Measurements from ENCODE around the gene ZNF74.

Gene ZNF74

DNA sequence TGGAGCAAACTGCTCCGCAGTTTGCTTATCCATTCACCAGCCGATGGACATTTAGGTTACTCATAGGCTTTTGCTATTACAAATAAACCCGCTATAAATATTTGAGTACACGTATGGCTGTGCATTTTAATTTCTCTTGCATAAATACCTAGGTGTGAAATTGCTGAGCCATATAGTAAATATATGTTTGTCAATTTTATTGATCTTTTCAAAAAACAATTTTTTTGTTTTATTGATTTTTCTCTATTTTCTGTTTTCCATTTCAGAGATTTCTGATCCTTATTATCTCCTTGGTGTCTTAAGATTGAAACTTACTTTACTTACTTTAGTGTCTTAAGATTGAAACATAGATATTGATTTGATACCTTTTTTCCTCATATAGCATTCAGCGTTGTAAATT, 4.5 kb downstream of the ZNF74 start:
- H3K9me3 ChIP-seq (ENCODE audit: low read length), result no peaks in the 10 kb centered on the region
- H3K4me3 ChIP-seq (ENCODE audit: low read length), result no peak overlapping the region
- peaks cover 24% of the 10 kb centered on the region for H3K4me1 ChIP-seq (ENCODE audit: insufficient read depth, low read length)
- H3K36me3 ChIP-seq (ENCODE audit: insufficient read depth, low read length), result peaks cover 39% of the 10 kb centered on the region
- H3K27me3 ChIP-seq (ENCODE audit: insufficient read depth, low read length), result no peaks in the 10 kb centered on the region
- no peak overlapping the region for H2AFZ ChIP-seq (ENCODE audit: low read depth, low read length)

DNA sequence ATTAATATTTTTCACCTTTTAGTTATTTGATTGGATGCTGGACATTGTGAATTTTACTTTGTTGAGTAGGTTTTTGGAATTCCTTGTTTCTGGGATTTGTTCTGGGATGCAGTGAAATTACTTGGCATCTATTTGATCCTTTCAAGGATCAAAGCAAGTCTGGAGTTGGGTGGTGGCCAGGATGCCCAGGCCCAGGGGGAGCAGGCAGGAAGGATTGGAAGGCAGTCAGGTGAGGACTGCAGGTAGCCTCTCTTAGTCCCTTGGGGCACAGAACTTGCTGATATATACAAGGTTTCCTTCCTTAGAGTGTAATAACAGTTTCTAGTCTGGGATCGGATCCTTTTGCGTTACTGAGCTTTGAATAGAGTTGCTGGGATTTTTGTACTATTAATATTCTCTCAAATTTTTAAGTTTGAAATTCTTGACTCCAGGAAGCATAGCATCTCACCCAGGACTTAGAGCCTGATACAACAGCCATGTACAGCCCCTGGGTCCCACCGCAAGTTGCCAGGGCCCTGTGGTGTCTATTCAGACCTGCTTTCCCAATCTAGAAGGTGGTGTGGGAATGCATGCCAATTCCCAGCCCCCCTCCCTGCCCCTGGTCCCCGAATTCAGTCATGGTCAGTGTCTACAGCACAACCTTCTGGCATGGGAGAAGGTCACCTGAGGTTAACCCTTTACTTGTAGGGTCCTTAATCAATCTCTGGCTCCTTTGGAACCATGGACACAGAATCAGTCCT, 6.1 kb downstream of the ZNF74 start:
- no peak overlapping the region for H3K4me3 ChIP-seq (ENCODE audit: low read length)
- H3K9me3 ChIP-seq (ENCODE audit: low read length), result no peaks in the 10 kb centered on the region
- H2AFZ ChIP-seq (ENCODE audit: low read depth, low read length), result no peak overlapping the region
- H3K27me3 ChIP-seq (ENCODE audit: insufficient read depth, low read length), result no peaks in the 10 kb centered on the region
- H3K4me1 ChIP-seq (ENCODE audit: insufficient read depth, low read length), result peaks cover 17% of the 10 kb centered on the region
- peaks cover 55% of the 10 kb centered on the region for H3K36me3 ChIP-seq (ENCODE audit: insufficient read depth, low read length)

- peaks cover 10% of the 10 kb centered on the region for H3K4me1 ChIP-seq (ENCODE audit: insufficient read depth, low read length)
- H3K27me3 ChIP-seq (ENCODE audit: insufficient read depth, low read length), result no peaks in the 10 kb centered on the region
- H3K9me3 ChIP-seq (ENCODE audit: low read length), result no peaks in the 10 kb centered on the region
- peaks cover 58% of the 10 kb centered on the region for H3K36me3 ChIP-seq (ENCODE audit: insufficient read depth, low read length)
- no peak overlapping the region for H3K4me3 ChIP-seq (ENCODE audit: low read length)
- H2AFZ ChIP-seq (ENCODE audit: low read depth, low read length), result no peak overlapping the region
These were observed 6.8 kb downstream of the ZNF74 start for GRCh38 chr22:20400606-20401375.

GRCh38 chr22:20401376-20402014, 7.5 kb downstream of the ZNF74 start:
- no peak overlapping the region for H2AFZ ChIP-seq (ENCODE audit: low read depth, low read length)
- H3K4me3 ChIP-seq (ENCODE audit: low read length), result no peak overlapping the region
- no peaks in the 10 kb centered on the region for H3K27me3 ChIP-seq (ENCODE audit: insufficient read depth, low read length)
- peaks cover 65% of the 10 kb centered on the region for H3K36me3 ChIP-seq (ENCODE audit: insufficient read depth, low read length)
- peaks cover 3% of the 10 kb centered on the region for H3K4me1 ChIP-seq (ENCODE audit: insufficient read depth, low read length)
- no peaks in the 10 kb centered on the region for H3K9me3 ChIP-seq (ENCODE audit: low read length)

DNA sequence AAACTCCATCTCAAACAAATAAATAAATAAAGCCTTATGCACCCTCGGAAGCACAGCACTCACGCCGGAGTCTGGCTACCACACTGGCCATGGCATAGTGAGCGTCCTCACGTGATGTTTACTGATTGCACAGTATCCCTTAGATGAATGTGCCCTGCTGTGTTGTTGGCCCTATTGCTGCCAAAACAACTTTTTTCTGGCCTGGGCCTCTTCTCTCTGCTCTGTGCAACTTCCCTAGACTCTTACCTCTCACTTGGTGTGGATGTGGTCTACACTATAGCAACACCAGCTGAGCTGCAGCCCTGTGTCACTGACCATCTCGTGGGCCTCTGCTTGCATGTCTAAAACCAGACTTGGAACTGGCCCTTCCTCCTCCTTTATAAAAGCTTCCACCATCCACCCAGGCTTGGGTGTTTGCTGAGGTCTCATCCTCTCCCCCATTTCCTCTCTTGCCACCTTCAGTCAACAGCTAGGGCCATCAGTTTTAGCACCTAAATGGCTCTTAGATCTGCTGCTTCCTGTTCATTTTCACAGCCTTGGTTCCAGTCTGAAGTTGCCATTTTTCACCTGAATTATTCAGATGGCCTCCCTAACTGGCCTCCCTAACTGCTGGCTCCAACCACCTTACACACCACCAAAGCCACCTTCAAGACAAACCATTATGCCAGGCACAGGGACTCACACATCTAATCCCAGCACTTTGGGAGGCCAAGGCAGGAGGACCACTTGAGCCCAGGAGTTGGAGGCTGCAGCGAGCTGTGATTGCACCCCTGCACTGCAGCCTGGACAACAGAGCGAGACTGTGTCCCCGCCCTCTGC, 9.2 kb downstream of the ZNF74 start:
- Histone ChIP-seq H2AFZ (ENCODE audit: low read depth, low read length) (no peak overlapping the region), H3K27me3 (ENCODE audit: insufficient read depth, low read length) (no peaks in the 10 kb centered on the region), H3K4me3 (ENCODE audit: low read length) (no peak overlapping the region), H3K4me1 (ENCODE audit: insufficient read depth, low read length) (no peaks in the 10 kb centered on the region), H3K36me3 (ENCODE audit: insufficient read depth, low read length) (peaks cover 75% of the 10 kb centered on the region), H3K9me3 (ENCODE audit: low read length) (no peaks in the 10 kb centered on the region)

- no peak overlapping the region for H3K4me3 ChIP-seq (ENCODE audit: low read length)
- no peak overlapping the region for H2AFZ ChIP-seq (ENCODE audit: low read depth, low read length)
- peaks cover 77% of the 10 kb centered on the region for H3K36me3 ChIP-seq (ENCODE audit: insufficient read depth, low read length)
- H3K4me1 ChIP-seq (ENCODE audit: insufficient read depth, low read length), result no peaks in the 10 kb centered on the region
- H3K27me3 ChIP-seq (ENCODE audit: insufficient read depth, low read length), result no peaks in the 10 kb centered on the region
- no peaks in the 10 kb centered on the region for H3K9me3 ChIP-seq (ENCODE audit: low read length)
These were observed 9.8 kb downstream of the ZNF74 start for GRCh38 chr22:20403779-20404140.

DNA sequence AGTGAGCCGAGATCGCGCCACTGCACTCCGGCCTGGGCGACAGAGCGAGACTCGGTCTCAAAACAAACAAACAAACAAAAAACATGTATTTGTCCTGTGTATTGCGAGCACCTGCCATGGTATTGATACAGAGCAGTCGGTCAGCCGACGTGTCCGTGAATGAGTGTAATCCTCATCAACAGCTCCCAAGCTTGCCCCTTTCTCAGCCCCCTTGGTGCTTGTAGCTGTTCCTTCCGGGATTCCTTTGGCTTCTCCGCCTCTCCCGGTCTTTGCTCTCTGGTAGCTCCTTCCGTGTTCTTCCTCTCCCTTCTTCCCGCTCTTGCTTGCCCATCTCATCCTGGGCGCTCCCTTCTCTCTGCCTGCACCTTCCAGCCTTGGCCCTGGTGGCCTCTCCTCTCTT, 10.9 kb downstream of the ZNF74 start:
- no peaks in the 10 kb centered on the region for H3K4me1 ChIP-seq (ENCODE audit: insufficient read depth, low read length)
- peaks cover 79% of the 10 kb centered on the region for H3K36me3 ChIP-seq (ENCODE audit: insufficient read depth, low read length)
- no peaks in the 10 kb centered on the region for H3K27me3 ChIP-seq (ENCODE audit: insufficient read depth, low read length)

DNA sequence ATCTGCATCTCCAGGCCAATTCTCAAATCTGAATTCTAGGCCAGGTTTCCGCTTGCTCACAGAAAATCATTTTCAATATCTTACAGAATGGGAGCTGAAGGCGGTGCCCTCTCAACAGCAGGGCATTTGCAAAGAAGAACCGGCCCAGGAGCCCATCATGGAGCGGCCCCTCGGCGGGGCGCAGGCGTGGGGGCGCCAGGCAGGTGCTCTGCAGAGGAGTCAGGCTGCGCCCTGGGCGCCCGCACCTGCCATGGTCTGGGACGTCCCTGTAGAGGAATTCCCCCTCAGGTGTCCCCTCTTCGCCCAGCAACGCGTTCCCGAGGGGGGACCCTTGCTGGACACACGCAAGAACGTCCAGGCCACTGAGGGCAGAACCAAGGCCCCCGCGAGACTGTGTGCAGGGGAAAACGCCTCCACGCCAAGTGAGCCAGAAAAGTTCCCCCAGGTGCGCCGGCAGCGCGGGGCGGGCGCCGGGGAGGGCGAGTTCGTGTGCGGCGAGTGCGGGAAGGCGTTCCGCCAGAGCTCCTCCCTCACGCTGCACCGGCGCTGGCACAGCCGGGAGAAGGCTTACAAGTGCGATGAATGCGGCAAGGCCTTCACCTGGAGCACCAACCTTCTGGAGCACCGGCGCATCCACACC, 11.5 kb downstream of the ZNF74 start:
- H3K4me3 ChIP-seq (ENCODE audit: low read length), result no peak overlapping the region
- peaks cover 76% of the 10 kb centered on the region for H3K36me3 ChIP-seq (ENCODE audit: insufficient read depth, low read length)
- H3K4me1 ChIP-seq (ENCODE audit: insufficient read depth, low read length), result no peaks in the 10 kb centered on the region
- no peaks in the 10 kb centered on the region for H3K9me3 ChIP-seq (ENCODE audit: low read length)
- H2AFZ ChIP-seq (ENCODE audit: low read depth, low read length), result no peak overlapping the region
- H3K27me3 ChIP-seq (ENCODE audit: insufficient read depth, low read length), result no peaks in the 10 kb centered on the region

More for the DNA sequence above, 10.9 kb downstream of the ZNF74 start:
- Histone ChIP-seq H2AFZ (ENCODE audit: low read depth, low read length) (no peak overlapping the region), H3K4me3 (ENCODE audit: low read length) (no peak overlapping the region), H3K9me3 (ENCODE audit: low read length) (no peaks in the 10 kb centered on the region)

- peaks cover 69% of the 10 kb centered on the region for H3K36me3 ChIP-seq (ENCODE audit: insufficient read depth, low read length)
- no peaks in the 10 kb centered on the region for H3K9me3 ChIP-seq (ENCODE audit: low read length)
- H3K4me1 ChIP-seq (ENCODE audit: insufficient read depth, low read length), result no peaks in the 10 kb centered on the region
- no peaks in the 10 kb centered on the region for H3K27me3 ChIP-seq (ENCODE audit: insufficient read depth, low read length)
- H2AFZ ChIP-seq (ENCODE audit: low read depth, low read length), result no peak overlapping the region
- no peak overlapping the region for H3K4me3 ChIP-seq (ENCODE audit: low read length)
These were observed 12.2 kb downstream of the ZNF74 start for GRCh38 chr22:20405931-20406685.

GRCh38 chr22:20406686-20407408, 12.9 kb downstream of the ZNF74 start:
- H3K36me3 ChIP-seq (ENCODE audit: insufficient read depth, low read length), result peaks cover 61% of the 10 kb centered on the region
- no peaks in the 10 kb centered on the region for H3K9me3 ChIP-seq (ENCODE audit: low read length)
- peaks cover under 1% of the 10 kb centered on the region for H3K4me1 ChIP-seq (ENCODE audit: insufficient read depth, low read length)
- H3K4me3 ChIP-seq (ENCODE audit: low read length), result no peak overlapping the region
- no peaks in the 10 kb centered on the region for H3K27me3 ChIP-seq (ENCODE audit: insufficient read depth, low read length)
- H2AFZ ChIP-seq (ENCODE audit: low read depth, low read length), result no peak overlapping the region

DNA sequence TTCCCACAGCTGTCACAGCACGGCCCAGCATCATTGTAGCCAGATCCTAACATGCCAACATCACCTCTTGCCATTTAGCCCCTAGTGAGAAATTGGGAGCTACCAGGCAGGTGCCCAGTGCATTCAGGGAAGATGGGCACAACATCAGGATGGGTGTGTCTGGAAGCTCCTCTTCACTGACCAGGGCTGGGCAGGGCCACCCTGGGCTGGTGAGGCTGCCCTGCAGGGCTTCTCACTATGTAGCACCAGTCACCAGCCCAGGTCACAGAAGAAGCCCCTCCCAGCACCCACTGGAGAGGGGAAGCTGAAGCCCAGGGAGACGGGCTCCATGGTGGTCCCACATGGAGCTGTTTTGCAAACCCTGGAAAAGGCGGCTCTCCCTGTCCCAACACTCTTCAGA, 13.9 kb downstream of the ZNF74 start:
- no peak overlapping the region for H2AFZ ChIP-seq (ENCODE audit: low read depth, low read length)
- H3K27me3 ChIP-seq (ENCODE audit: insufficient read depth, low read length), result no peaks in the 10 kb centered on the region
- no peak overlapping the region for H3K4me3 ChIP-seq (ENCODE audit: low read length)
- peaks cover 10% of the 10 kb centered on the region for H3K4me1 ChIP-seq (ENCODE audit: insufficient read depth, low read length)
- peaks cover 56% of the 10 kb centered on the region for H3K36me3 ChIP-seq (ENCODE audit: insufficient read depth, low read length)
- H3K9me3 ChIP-seq (ENCODE audit: low read length), result no peaks in the 10 kb centered on the region
